Measurements from ENCODE around the gene DNAJA4.

Gene DNAJA4

GRCh38 chr15:78264304-78265136 is at the start of gene DNAJA4:
TSS of gene DNAJA4 (plus strand) at chr15:78264562. CDS start at chr15:78264764, 202 bp downstream.
- DNase-seq: peak; percentile 69 to 73

- no peak for DNase-seq
Measured at GRCh38 chr15:78216276-78217104, 47.9 kb upstream of the DNAJA4 start.

GRCh38 chr15:78220713-78221112 is 43.6 kb upstream of the DNAJA4 start:
- no peak for DNase-seq

- DNase-seq: no peak
Measured at GRCh38 chr15:78222745-78223395, 41.5 kb upstream of the DNAJA4 start.

GRCh38 chr15:78223396-78224022 is 40.9 kb upstream of the DNAJA4 start:
- DNase-seq: no peak

- DNase-seq: no peak
Measured at GRCh38 chr15:78224023-78224411, 40.3 kb upstream of the DNAJA4 start.

GRCh38 chr15:78225783-78226541 is 38.4 kb upstream of the DNAJA4 start:
- DNase-seq: no peak

- no peak for DNase-seq
Measured at GRCh38 chr15:78228356-78228996, 35.9 kb upstream of the DNAJA4 start.

GRCh38 chr15:78229431-78230406 is 34.6 kb upstream of the DNAJA4 start:
- no peak for DNase-seq

GRCh38 chr15:78232951-78233350 is 31.4 kb upstream of the DNAJA4 start:
- no peak for DNase-seq

- DNase-seq: no peak
Measured at GRCh38 chr15:78233496-78233895, 30.9 kb upstream of the DNAJA4 start.

- DNase-seq: no peak
Measured at GRCh38 chr15:78234515-78235040, 29.8 kb upstream of the DNAJA4 start, which contains the start of gene ACSBG1. TSS of gene ACSBG1 (minus strand) at chr15:78234565. CDS start at chr15:78234501, 64 bp downstream.

- DNase-seq: no peak
Measured at GRCh38 chr15:78236491-78236890, 27.9 kb upstream of the DNAJA4 start.

- no peak for DNase-seq
Measured at GRCh38 chr15:78237146-78237545, 27.2 kb upstream of the DNAJA4 start.

- no peak for DNase-seq
Measured at GRCh38 chr15:78239811-78240210, 24.6 kb upstream of the DNAJA4 start.

GRCh38 chr15:78241017-78241416 is 23.3 kb upstream of the DNAJA4 start:
- DNase-seq: peak; percentile 89 to 92

GRCh38 chr15:78242128-78242527 is 22.2 kb upstream of the DNAJA4 start:
- peak; percentile 41 to 46 for DNase-seq

GRCh38 chr15:78243058-78243457 is 21.3 kb upstream of the DNAJA4 start:
- DNase-seq: no peak

GRCh38 chr15:78243491-78243941 is 20.8 kb upstream of the DNAJA4 start:
- no peak for DNase-seq

GRCh38 chr15:78244101-78244500 is 20.3 kb upstream of the DNAJA4 start:
- no peak for DNase-seq
